Lung (tissue), 12 donors: ENCODE data around the gene FMO5. TPM values are rescaled to one million over a fixed set of nuclear protein-coding genes. Genes with fewer than 3 reads are reported as not detected.

Source experiments
- ATAC-seq: fragments of 200-7000 bp; cut with Tn5 transposase; one replicate; pipeline ENCODE4 v1.9.1; 2020; ENCODE audit warnings: moderate number of reproducible peaks; ENCODE audit not compliant: insufficient read depth, low FRiP score
- DNase-seq, 3 donors: peaks; one replicate each; pipeline ENCODE4 v3.0.0-alpha.2; 2013 to 2017
- H3K27ac ChIP-seq, 2 donors: one replicate each; pipeline ENCODE4 v1.5.1; 2013; ENCODE audit warnings: mild to moderate bottlenecking in 2 of 2, moderate library complexity in 2 of 2, control low read depth in 1 of 2, inconsistent platforms in 1 of 2, low read depth in 1 of 2, low read length in 1 of 2
- H3K27me3 ChIP-seq, 3 donors: one replicate each; pipeline ENCODE4 v1.5.1; 2013; ENCODE audit warnings: low read length in 2 of 3; ENCODE audit not compliant: control insufficient read depth in 3 of 3, insufficient read depth in 3 of 3
- H3K36me3 ChIP-seq, 4 donors: one replicate each; pipeline ENCODE4 v1.5.1; 2013; ENCODE audit warnings: low read length in 4 of 4, mild to moderate bottlenecking in 1 of 4, moderate library complexity in 1 of 4; ENCODE audit not compliant: control insufficient read depth in 4 of 4, insufficient read depth in 4 of 4
- H3K4me1 ChIP-seq, 5 donors: one replicate each; pipeline ENCODE4 v1.5.1; 2013; ENCODE audit warnings: low read length in 5 of 5, mild to moderate bottlenecking in 2 of 5, moderate library complexity in 1 of 5; ENCODE audit not compliant: control insufficient read depth in 5 of 5, insufficient read depth in 5 of 5
- H3K4me3 ChIP-seq: one replicate; pipeline ENCODE4 v1.5.1; 2013; ENCODE audit warnings: mild to moderate bottlenecking, control low read depth, moderate library complexity
- H3K9ac ChIP-seq, 2 donors: one replicate each; pipeline ENCODE4 v1.5.1; 2013; ENCODE audit warnings: low read length in 2 of 2, control low read depth in 1 of 2; ENCODE audit not compliant: insufficient read depth in 1 of 2
- H3K9me3 ChIP-seq, 4 donors: one replicate each; pipeline ENCODE4 v1.5.1; 2013; ENCODE audit warnings: low read length in 3 of 4, mild to moderate bottlenecking in 1 of 4, moderate library complexity in 1 of 4; ENCODE audit not compliant: control insufficient read depth in 4 of 4, insufficient read depth in 3 of 4
- WGBS, 2 donors: extraction: QIAGEN DNeasy Blood & Tissue Kit; methylation state at CpG; one replicate each; pipeline ENCODE4 v1.1.7; 2013; 5-methylcytosine and 5-hydroxymethylcytosine counted together
- polyA plus RNA-seq, 2 donors: library from polyadenylated mRNA; stranded (reverse); fragments of 200-250 nt; gene quantifications; one replicate each; pipeline ENCODE4 v1.2.1, GENCODE V29; 2013
- total RNA-seq, 2 donors: library from RNA; depleted of rRNA in 1 of 2; stranded (reverse); fragments of >200 nt in 1 of 2; gene quantifications; one replicate each; pipeline ENCODE4 v1.2.1, GENCODE V29; 2014 to 2021
- TF ChIP-seq, protein P1 (sequence below): IDR thresholded peaks from 2 replicates; pipeline ENCODE4 v1.5.1; 2012; ENCODE audit warnings: mild to moderate bottlenecking; ENCODE audit errors: control extremely low read depth, extremely low read depth
- donor health status: control.
- donor health status: control.
- donor health status: Bipolar disorder and iron deficiency.
- donor health status: healthy.
- donor health status: DM: yes; HTN: yes; CAD: no.

FMO5 gene
- total and polyA plus RNA-seq, 4 donors, result 10.4 to 78.6 (median 28.2) TPM

DNA sequence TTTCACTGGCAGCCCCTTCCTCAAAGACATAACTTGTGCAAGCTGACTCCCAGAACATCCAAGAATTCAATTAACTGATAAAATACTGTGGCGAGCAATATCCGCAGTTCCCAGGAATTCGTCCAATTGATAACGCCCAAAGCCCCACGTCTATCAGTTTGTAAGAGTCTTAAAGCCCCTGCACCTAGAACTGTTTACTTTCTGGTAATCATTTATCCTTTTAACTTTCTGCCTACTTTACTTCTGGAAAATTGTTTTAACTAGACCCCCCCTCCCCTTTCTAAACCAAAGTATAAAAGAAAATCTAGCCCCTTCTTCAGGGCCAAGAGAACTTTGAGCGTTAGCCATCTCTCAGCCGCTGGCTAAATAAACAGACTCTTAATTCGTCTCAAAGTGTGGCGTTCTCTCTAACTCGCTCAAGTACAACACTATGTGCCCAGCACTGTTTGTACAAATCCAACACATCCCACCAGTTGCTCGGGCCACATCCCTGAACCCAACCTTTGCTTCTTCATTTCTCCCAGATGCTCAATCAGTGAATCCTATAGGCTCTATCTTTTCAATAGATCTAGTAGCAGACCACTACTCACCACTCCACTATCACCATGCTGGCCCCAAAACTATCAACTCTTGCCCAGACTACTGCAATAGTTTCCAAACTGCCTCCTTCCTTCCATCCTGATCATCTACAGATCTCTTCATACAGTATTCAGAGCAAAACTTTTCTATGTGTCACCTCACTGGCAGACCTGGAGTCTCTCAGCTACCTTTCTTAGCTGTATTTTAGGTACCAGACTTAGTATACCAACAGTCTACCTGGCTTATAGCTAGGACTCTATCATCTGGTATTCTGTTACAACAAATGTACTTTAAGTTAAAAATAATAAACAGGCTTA lies 14.0 kb upstream of the FMO5 start:
- Histone ChIP-seq H3K27ac (no peak overlapping the region), H3K27me3 (no peaks in the 10 kb centered on the region), H3K9ac (no peak overlapping the region), H3K36me3 (no peaks in the 10 kb centered on the region), H3K9me3 (peaks cover 0 to 3% (median 0%) of the 10 kb centered on the region in 4 donors), H3K4me3 (no peak overlapping the region), H3K4me1 (peaks cover 4 to 11% (median 7%) of the 10 kb centered on the region in 5 donors)
- DNase-seq, result no peak
- TF ChIP-seq, protein P1, sequence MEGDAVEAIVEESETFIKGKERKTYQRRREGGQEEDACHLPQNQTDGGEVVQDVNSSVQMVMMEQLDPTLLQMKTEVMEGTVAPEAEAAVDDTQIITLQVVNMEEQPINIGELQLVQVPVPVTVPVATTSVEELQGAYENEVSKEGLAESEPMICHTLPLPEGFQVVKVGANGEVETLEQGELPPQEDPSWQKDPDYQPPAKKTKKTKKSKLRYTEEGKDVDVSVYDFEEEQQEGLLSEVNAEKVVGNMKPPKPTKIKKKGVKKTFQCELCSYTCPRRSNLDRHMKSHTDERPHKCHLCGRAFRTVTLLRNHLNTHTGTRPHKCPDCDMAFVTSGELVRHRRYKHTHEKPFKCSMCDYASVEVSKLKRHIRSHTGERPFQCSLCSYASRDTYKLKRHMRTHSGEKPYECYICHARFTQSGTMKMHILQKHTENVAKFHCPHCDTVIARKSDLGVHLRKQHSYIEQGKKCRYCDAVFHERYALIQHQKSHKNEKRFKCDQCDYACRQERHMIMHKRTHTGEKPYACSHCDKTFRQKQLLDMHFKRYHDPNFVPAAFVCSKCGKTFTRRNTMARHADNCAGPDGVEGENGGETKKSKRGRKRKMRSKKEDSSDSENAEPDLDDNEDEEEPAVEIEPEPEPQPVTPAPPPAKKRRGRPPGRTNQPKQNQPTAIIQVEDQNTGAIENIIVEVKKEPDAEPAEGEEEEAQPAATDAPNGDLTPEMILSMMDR, result no peak
- 67 to 87% methylated on average over 11 of the region's 11 CpGs for WGBS, 2 donors
- ATAC-seq, result no peak

DNA sequence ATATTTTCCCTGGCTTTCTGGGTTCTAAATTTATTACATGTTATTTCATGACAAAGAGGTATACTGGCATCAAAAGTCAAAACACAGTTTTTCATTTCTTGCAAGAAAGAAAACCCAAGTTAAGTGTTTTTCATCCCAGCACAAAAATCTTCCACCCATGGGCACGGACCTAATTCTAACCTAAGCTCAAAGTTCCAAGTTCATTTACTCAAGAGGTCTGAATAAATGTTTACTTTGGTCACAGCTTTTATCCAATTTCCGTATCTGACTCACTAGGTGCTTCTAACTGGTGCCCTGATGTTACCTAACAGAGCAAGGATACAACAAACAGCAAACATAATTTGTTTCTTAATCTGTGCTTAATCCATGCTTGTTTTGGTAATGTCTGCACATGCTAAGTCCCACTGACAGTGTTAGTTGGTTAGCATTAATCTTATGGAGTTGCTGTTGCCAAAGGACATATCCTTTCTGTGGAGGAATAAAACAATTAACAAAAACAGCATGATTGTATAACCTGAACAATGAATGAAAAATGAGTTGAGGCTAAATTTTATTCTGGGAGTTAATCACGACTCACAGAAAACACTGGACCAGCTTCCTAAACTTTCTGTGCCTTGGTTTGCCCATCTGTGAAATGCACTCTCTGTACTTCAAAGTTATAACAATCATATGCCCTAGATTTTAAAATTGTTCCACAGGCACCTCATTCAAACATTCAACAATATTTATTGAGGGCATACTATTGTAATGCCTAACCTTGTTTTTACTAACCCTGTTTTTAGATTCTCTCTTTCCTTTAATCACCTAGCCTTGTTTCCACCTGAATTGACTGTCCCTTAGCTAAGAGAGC lies 13.1 kb upstream of the FMO5 start:
- Histone ChIP-seq H3K4me1 (peaks cover 0 to 10% (median 6%) of the 10 kb centered on the region in 5 donors), H3K27me3 (no peaks in the 10 kb centered on the region), H3K9ac (no peak overlapping the region), H3K4me3 (no peak overlapping the region), H3K36me3 (no peaks in the 10 kb centered on the region), H3K27ac (no peak overlapping the region), H3K9me3 (peaks cover 0 to 3% (median 0%) of the 10 kb centered on the region in 4 donors)
- DNase-seq (no peak), ATAC-seq (no peak)
- 59 to 81% methylated on average over 3 of the region's 3 CpGs for WGBS, 2 donors
- TF ChIP-seq, protein P1, result no peak

GRCh38 chr1:147236959-147237791 lies 12.0 kb upstream of the FMO5 start:
- TF ChIP-seq, protein P1, result no peak
- peak; percentile 19 for ATAC-seq
- peaks cover 0 to 10% (median 4%) of the 10 kb centered on the region in 5 donors for H3K4me1 ChIP-seq
- H3K36me3 ChIP-seq, result no peaks in the 10 kb centered on the region
- H3K9me3 ChIP-seq, result peaks cover 0 to 3% (median 0%) of the 10 kb centered on the region in 4 donors
- 58 to 88% methylated on average over 3 of the region's 3 CpGs for WGBS, 2 donors
- H3K4me3 ChIP-seq, result no peak overlapping the region
- H3K9ac ChIP-seq, result no peak overlapping the region
- no peak for DNase-seq
- no peaks in the 10 kb centered on the region for H3K27me3 ChIP-seq
- H3K27ac ChIP-seq, result peak overlapping the region in 1 of 2 donors; percentile 59
